Neutrophil (primary cell): ENCODE measurements around the gene ARHGAP8.

Experiments used
- H3K27ac ChIP-seq: fragments of 200-600 bp; sonication (generic); 2 replicates; pipeline ENCODE4 v1.5.1; 2016; ENCODE audit warnings: mild to moderate bottlenecking, moderate library complexity
- H3K27me3 ChIP-seq: fragments of 200-600 bp; sonication (generic); 2 replicates; pipeline ENCODE4 v1.6.0; 2016; ENCODE audit warnings: mild to moderate bottlenecking
- H3K36me3 ChIP-seq: fragments of 200-600 bp; sonication (generic); 2 replicates; pipeline ENCODE4 v1.5.1; 2017
- H3K4me1 ChIP-seq, 2 experiments: fragments of 200-600 bp in 1 of 2; sonication (generic) in 1 of 2; 1 replicate in 1 of 2; 2 replicates in 1 of 2; pipeline versions ENCODE4 v1.5.1 to v1.6.1; 2013 to 2016; ENCODE audit warnings: low read depth in 1 of 2, low read length in 1 of 2, mild to moderate bottlenecking in 1 of 2, moderate library complexity in 1 of 2; ENCODE audit not compliant: control insufficient read depth in 1 of 2, insufficient read depth in 1 of 2
- H3K4me3 ChIP-seq, 2 experiments: fragments of 200-600 bp in 1 of 2; sonication (generic) in 1 of 2; 1 replicate in 1 of 2; 2 replicates in 1 of 2; pipeline ENCODE4 v1.5.1; 2013 to 2016; ENCODE audit warnings: low read depth in 1 of 2, low read length in 1 of 2, mild to moderate bottlenecking in 1 of 2, moderate library complexity in 1 of 2
- H3K9me3 ChIP-seq: fragments of 200-600 bp; sonication (generic); 2 replicates; pipeline ENCODE4 v1.5.1; 2016
- TF ChIP-seq, protein P1 (sequence below): fragments of 200-600 bp; sonication (generic); IDR thresholded peaks from 2 replicates; pipeline ENCODE4 v1.5.1; 2016; ENCODE audit warnings: antibody characterized with exemption

Gene ARHGAP8

DNA sequence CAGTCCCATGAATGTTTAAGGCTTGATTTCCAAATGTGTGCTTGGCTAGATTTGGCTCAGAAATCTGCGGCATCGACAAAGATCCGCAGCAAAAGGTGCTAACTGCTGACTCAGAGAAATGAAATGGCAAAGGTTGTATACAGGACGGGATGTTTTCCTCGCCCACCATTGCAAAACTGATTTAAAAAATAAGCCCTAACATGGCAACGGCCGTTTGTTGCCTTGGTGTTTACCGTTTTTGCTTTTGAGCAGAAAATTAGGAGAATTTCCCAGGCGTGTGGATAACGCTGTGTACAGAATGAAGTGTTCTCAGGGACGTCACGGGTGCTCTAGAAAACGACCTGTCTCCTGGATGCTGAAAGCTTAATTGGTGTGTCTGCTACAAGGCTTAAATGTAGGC is 70.2 kb downstream of the ARHGAP8 start:
- Histone ChIP-seq H3K4me1 (no peaks in the 10 kb centered on the region), H3K9me3 (no peaks in the 10 kb centered on the region), H3K27ac (no peak overlapping the region), H3K36me3 (no peaks in the 10 kb centered on the region), H3K27me3 (no peaks in the 10 kb centered on the region), H3K4me3 (no peak overlapping the region)
- TF ChIP-seq, protein P1, sequence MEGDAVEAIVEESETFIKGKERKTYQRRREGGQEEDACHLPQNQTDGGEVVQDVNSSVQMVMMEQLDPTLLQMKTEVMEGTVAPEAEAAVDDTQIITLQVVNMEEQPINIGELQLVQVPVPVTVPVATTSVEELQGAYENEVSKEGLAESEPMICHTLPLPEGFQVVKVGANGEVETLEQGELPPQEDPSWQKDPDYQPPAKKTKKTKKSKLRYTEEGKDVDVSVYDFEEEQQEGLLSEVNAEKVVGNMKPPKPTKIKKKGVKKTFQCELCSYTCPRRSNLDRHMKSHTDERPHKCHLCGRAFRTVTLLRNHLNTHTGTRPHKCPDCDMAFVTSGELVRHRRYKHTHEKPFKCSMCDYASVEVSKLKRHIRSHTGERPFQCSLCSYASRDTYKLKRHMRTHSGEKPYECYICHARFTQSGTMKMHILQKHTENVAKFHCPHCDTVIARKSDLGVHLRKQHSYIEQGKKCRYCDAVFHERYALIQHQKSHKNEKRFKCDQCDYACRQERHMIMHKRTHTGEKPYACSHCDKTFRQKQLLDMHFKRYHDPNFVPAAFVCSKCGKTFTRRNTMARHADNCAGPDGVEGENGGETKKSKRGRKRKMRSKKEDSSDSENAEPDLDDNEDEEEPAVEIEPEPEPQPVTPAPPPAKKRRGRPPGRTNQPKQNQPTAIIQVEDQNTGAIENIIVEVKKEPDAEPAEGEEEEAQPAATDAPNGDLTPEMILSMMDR, result no peak

DNA sequence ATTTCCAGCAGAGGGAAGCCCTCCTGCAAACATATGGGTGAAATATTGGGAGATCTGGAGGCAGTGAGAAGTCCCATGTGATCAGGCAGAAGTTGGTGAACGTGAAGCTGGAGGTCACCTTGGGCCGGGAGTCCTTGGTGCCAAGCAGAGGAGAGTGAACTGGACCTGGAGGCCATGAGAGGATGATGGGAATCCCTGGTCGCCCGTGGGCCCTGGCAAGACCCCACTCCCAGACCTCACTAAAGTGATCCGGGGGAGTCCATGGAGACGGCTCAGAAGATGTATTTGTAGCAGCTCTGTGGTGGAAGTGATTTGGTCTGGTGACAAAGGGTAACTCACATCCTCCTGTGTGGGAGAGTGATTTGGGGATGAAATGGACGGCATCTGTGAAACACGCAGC is 71.0 kb downstream of the ARHGAP8 start:
- no peaks in the 10 kb centered on the region for H3K4me1 ChIP-seq
- H3K9me3 ChIP-seq, result no peaks in the 10 kb centered on the region
- H3K27ac ChIP-seq, result no peak overlapping the region
- H3K4me3 ChIP-seq, result no peak overlapping the region
- H3K36me3 ChIP-seq, result no peaks in the 10 kb centered on the region
- H3K27me3 ChIP-seq, result no peaks in the 10 kb centered on the region
- TF ChIP-seq, protein P1, result no peak

DNA sequence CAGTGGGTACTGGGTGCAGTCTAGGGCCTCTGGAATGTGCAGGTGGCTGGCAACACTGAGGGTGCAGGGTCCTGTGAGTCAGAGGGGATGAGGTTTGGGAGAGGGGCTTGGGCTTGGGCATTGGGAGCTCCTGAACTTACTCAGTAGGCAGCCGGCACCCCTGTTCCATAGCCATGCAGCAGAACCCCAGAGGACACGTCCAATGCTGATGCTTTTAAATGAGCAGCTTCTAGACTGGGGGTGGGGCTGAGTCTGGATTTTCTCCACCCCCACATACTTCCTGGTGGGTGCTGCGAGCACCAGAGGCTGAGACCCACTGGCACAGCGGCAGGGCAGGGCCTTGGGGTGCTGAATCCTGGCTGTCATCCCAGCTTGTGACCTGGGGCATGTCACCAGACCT is 71.4 kb downstream of the ARHGAP8 start:
- H3K4me3 ChIP-seq, result no peak overlapping the region

GRCh38 chr22:44824271-44824670 is 71.9 kb downstream of the ARHGAP8 start:
- no peak overlapping the region for H3K27ac ChIP-seq
- no peak overlapping the region for H3K4me3 ChIP-seq
- H3K9me3 ChIP-seq, result no peaks in the 10 kb centered on the region
- TF ChIP-seq, protein P1, result no peak
- H3K36me3 ChIP-seq, result no peaks in the 10 kb centered on the region
- H3K27me3 ChIP-seq, result no peaks in the 10 kb centered on the region
- no peaks in the 10 kb centered on the region for H3K4me1 ChIP-seq

More for the DNA sequence above, 71.4 kb downstream of the ARHGAP8 start:
- Histone ChIP-seq H3K4me1 (no peaks in the 10 kb centered on the region), H3K27me3 (no peaks in the 10 kb centered on the region), H3K27ac (no peak overlapping the region), H3K9me3 (no peaks in the 10 kb centered on the region), H3K36me3 (no peaks in the 10 kb centered on the region)
- TF ChIP-seq, protein P1, result no peak

- H3K27ac ChIP-seq, result no peak overlapping the region
- no peaks in the 10 kb centered on the region for H3K9me3 ChIP-seq
- no peaks in the 10 kb centered on the region for H3K4me1 ChIP-seq
- no peaks in the 10 kb centered on the region for H3K36me3 ChIP-seq
- TF ChIP-seq, protein P1, result no peak
- no peak overlapping the region for H3K4me3 ChIP-seq
- H3K27me3 ChIP-seq, result no peaks in the 10 kb centered on the region
Observed at GRCh38 chr22:44825310-44826150, 73.2 kb downstream of the ARHGAP8 start.
